ENCODE measurements around the gene PI4KA. TPM values are rescaled to one million over a fixed set of nuclear protein-coding genes. Genes with fewer than 3 reads are reported as not detected.

The PI4KA gene
- total RNA-seq, 2 experiments from 2014 or later, result 46.9 to 95.7 TPM

DNA sequence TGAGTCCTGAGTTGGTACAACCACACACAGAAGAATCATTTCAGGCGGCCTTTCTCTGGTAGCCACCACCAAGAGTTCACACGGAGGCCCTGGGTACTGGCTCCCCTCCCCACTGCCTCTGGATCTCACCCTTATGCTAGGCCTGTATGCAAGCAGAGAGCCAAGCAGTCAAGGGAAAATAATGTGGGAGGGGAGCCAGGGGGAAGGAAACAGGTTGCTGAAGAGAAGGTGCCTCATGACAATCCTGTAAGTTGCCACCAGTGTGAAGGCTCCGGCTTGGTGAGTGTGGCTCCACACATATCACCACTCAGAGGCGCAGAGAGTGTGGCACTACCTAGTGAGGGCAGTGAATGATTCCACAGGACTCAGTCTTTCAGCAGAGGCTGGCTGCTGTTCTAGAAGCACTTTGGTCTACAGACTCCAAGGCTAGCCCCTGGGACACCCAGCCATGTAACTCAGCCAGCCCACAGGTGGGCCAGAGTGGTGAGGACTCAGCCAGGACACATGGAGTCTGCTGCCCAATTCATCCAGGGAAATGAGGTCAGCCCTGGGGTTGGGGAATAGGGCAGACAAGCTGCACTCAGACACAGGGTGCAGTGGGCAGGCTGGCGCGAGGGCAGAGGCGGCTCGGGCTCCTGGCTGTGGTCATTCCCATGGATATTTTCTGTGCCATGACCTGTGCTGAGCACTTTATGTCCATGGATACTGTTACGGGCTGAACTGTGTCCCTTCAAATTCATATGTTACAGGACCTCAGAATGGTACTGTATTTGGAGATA is 133.7 kb downstream of the PI4KA start:
- Histone ChIP-seq H3K4me1 (ENCODE audit: insufficient read depth, low read length, poor library complexity, severe bottlenecking) (no peaks in the 10 kb centered on the region), H3K9me3 (ENCODE audit: low read length) (no peaks in the 10 kb centered on the region), H3K27ac (ENCODE audit: low read depth, low read length, poor library complexity, severe bottlenecking) (no peak overlapping the region), H2AFZ (ENCODE audit: low read length) (no peak overlapping the region), H3K9me2 (ENCODE audit: insufficient read depth, low read length) (no peaks in the 10 kb centered on the region), H3K4me3 (ENCODE audit: low read depth, low read length, poor library complexity, severe bottlenecking) (no peak overlapping the region), H3K79me2 (ENCODE audit: insufficient read depth, low read depth, low read length) (no peaks in the 10 kb centered on the region), H4K20me1 (ENCODE audit: insufficient read depth, low read length) (no peaks in the 10 kb centered on the region), H3K4me2 (ENCODE audit: low read length) (no peak overlapping the region), H3K36me3 (ENCODE audit: insufficient read depth, low read length) (peaks cover 26% of the 10 kb centered on the region; the same call in 1 of the 2 replicates)
- POLR2A ChIA-PET, result no interaction called here
- intact Hi-C loops (cut with micrococcal nuclease; ENCODE audit: unreplicated experiment), result no loop called here
- BruUV-seq (replicated peaks), result no TSS peak
- DNase-seq (ENCODE audit: low spot score), result no peak
- CTCF ChIA-PET (ENCODE audit: unreplicated experiment), result no interaction called here
- TF ChIP-seq, protein P1, sequence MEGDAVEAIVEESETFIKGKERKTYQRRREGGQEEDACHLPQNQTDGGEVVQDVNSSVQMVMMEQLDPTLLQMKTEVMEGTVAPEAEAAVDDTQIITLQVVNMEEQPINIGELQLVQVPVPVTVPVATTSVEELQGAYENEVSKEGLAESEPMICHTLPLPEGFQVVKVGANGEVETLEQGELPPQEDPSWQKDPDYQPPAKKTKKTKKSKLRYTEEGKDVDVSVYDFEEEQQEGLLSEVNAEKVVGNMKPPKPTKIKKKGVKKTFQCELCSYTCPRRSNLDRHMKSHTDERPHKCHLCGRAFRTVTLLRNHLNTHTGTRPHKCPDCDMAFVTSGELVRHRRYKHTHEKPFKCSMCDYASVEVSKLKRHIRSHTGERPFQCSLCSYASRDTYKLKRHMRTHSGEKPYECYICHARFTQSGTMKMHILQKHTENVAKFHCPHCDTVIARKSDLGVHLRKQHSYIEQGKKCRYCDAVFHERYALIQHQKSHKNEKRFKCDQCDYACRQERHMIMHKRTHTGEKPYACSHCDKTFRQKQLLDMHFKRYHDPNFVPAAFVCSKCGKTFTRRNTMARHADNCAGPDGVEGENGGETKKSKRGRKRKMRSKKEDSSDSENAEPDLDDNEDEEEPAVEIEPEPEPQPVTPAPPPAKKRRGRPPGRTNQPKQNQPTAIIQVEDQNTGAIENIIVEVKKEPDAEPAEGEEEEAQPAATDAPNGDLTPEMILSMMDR (conservative IDR thresholded peaks at IDR 0.05; ENCODE audit: low read length), result no peak
- no peak for TF ChIP-seq EZH2phosphoT487 (IDR thresholded peaks at IDR 0.05; ENCODE audit: borderline replicate concordance, low read depth, low read length)

GRCh38 chr22:20721409-20722218 is 137.0 kb downstream of the PI4KA start:
- DNase-seq (ENCODE audit: low spot score), result no peak
- POLR2A ChIA-PET, result interaction anchor here (0.8 kb wide), 1 partner anchor 103 kb away, joined by 3 read pairs; no protein-coding TSS in a partner anchor
- Histone ChIP-seq H3K4me1 (ENCODE audit: insufficient read depth, low read length, poor library complexity, severe bottlenecking) (peaks cover 18% of the 10 kb centered on the region), H3K36me3 (ENCODE audit: insufficient read depth, low read length) (no peaks in the 10 kb centered on the region; the same call in 1 of the 2 replicates), H2AFZ (ENCODE audit: low read length) (no peak overlapping the region), H3K9me3 (ENCODE audit: low read length) (no peaks in the 10 kb centered on the region), H3K4me2 (ENCODE audit: low read length) (no peak overlapping the region), H3K4me3 (ENCODE audit: low read depth, low read length, poor library complexity, severe bottlenecking) (no peak overlapping the region), H4K20me1 (ENCODE audit: insufficient read depth, low read length) (no peaks in the 10 kb centered on the region), H3K79me2 (ENCODE audit: insufficient read depth, low read depth, low read length) (no peaks in the 10 kb centered on the region), H3K9me2 (ENCODE audit: insufficient read depth, low read length) (no peaks in the 10 kb centered on the region), H3K27ac (ENCODE audit: low read depth, low read length, poor library complexity, severe bottlenecking) (no peak overlapping the region)
- CTCF ChIA-PET (ENCODE audit: unreplicated experiment), result no interaction called here
- BruUV-seq (replicated peaks), result no TSS peak
- TF ChIP-seq EZH2phosphoT487 (IDR thresholded peaks at IDR 0.05; ENCODE audit: borderline replicate concordance, low read depth, low read length), result no peak
- TF ChIP-seq, protein P1 (conservative IDR thresholded peaks at IDR 0.05; ENCODE audit: low read length), result no peak
- intact Hi-C loops (cut with micrococcal nuclease; ENCODE audit: unreplicated experiment), result no loop called here

Measured in OCI-LY7 (cell line).